CD14-positive monocyte (primary cell): Measurements from ENCODE around the gene SLC6A7. TPM values are rescaled to one million over a fixed set of nuclear protein-coding genes. Genes with fewer than 3 reads are reported as not detected.

Experiments
- DNase-seq, 3 donors: peaks; one replicate each; pipeline ENCODE4 v3.0.0-alpha.2; 2011 to 2022
- H2AFZ ChIP-seq: 2 replicates; pipeline ENCODE4 v1.6.0; 2012; ENCODE audit warnings: mild to moderate bottlenecking, low read depth, low read length, inconsistent platforms; ENCODE audit not compliant: insufficient read depth, poor library complexity, severe bottlenecking
- H3K27ac ChIP-seq, 2 donors: 1 replicate in 1 of 2; 2 replicates in 1 of 2; pipeline ENCODE4 v1.5.1; 2012 to 2013; ENCODE audit warnings: low read length in 2 of 2, control low read depth in 1 of 2, inconsistent platforms in 1 of 2, low read depth in 1 of 2, mild to moderate bottlenecking in 1 of 2
- H3K27me3 ChIP-seq, 2 donors: one replicate each; pipeline versions ENCODE4 v1.6.0 to v1.6.1; 2011 to 2013; ENCODE audit warnings: low read length in 2 of 2; ENCODE audit not compliant: control insufficient read depth in 2 of 2, insufficient read depth in 2 of 2
- H3K36me3 ChIP-seq, 2 donors: replicated peaks in 1 of 2; 1 replicate in 1 of 2; 2 replicates in 1 of 2; pipeline versions ENCODE4 v1.5.1 to v1.6.1; 2012 to 2013; ENCODE audit warnings: low read length in 2 of 2, control low read depth in 1 of 2, inconsistent platforms in 1 of 2, mild to moderate bottlenecking in 1 of 2; ENCODE audit not compliant: insufficient read depth in 2 of 2, control insufficient read depth in 1 of 2
- H3K4me1 ChIP-seq, 2 donors: 1 replicate in 1 of 2; 2 replicates in 1 of 2; pipeline versions ENCODE4 v1.5.1 to v1.6.1; 2012 to 2013; ENCODE audit warnings: low read length in 2 of 2, control low read depth in 1 of 2, inconsistent platforms in 1 of 2, mild to moderate bottlenecking in 1 of 2, moderate library complexity in 1 of 2; ENCODE audit not compliant: insufficient read depth in 2 of 2, control insufficient read depth in 1 of 2
- H3K4me2 ChIP-seq: replicated peaks from 2 replicates; pipeline ENCODE3; 2012; ENCODE audit warnings: low read length, moderate library complexity, mild to moderate bottlenecking; ENCODE audit not compliant: poor library complexity, severe bottlenecking; ENCODE audit errors: extremely low read depth
- H3K4me3 ChIP-seq, 3 experiments: fragments of 200-600 bp in 1 of 3; sonication (generic) in 1 of 3; replicated peaks in 1 of 3; 1 replicate in 2 of 3; 2 replicates in 1 of 3; pipeline ENCODE4 v1.5.1; 2011 to 2013; ENCODE audit warnings: low read length in 3 of 3, mild to moderate bottlenecking in 3 of 3, control low read depth in 2 of 3, low read depth in 2 of 3, inconsistent platforms in 1 of 3, moderate library complexity in 1 of 3
- H3K79me2 ChIP-seq: 2 replicates; pipeline ENCODE4 v1.6.0; 2012; ENCODE audit warnings: mild to moderate bottlenecking, control low read depth, inconsistent platforms, low read length, moderate library complexity; ENCODE audit not compliant: insufficient read depth
- H3K9ac ChIP-seq: 2 replicates; pipeline ENCODE4 v1.6.0; 2017; ENCODE audit warnings: low read length, mild to moderate bottlenecking; ENCODE audit not compliant: insufficient read depth, poor library complexity, severe bottlenecking
- H3K9me3 ChIP-seq, 2 donors: replicated peaks in 1 of 2; 1 replicate in 1 of 2; 2 replicates in 1 of 2; pipeline versions ENCODE4 v1.5.1 to v1.6.1; 2012 to 2013; ENCODE audit warnings: low read length in 2 of 2, control low read depth in 1 of 2; ENCODE audit not compliant: control insufficient read depth in 1 of 2, insufficient read depth in 1 of 2
- H4K20me1 ChIP-seq: 2 replicates; pipeline ENCODE4 v1.6.0; 2012; ENCODE audit warnings: mild to moderate bottlenecking, low read length, control low read depth, moderate library complexity; ENCODE audit not compliant: insufficient read depth
- H3K27ac Mint-ChIP-seq, 7 donors: one replicate each; pipeline ENCODE4 v1.8.0; 2020; ENCODE audit warnings: mild to moderate bottlenecking in 7 of 7, mixed read lengths in 7 of 7, moderate library complexity in 6 of 7, inconsistent platforms in 2 of 7
- H3K27me3 Mint-ChIP-seq, 3 donors: one replicate each; pipeline ENCODE4 v1.8.0; 2021 to 2022; ENCODE audit warnings: low read depth in 3 of 3, mild to moderate bottlenecking in 3 of 3, mixed read lengths in 3 of 3, moderate library complexity in 3 of 3, inconsistent platforms in 1 of 3
- H3K36me3 Mint-ChIP-seq, 2 donors: one replicate each; pipeline ENCODE4 v1.8.0; 2020; ENCODE audit warnings: mixed read lengths in 2 of 2, inconsistent platforms in 1 of 2, mild to moderate bottlenecking in 1 of 2
- H3K4me1 Mint-ChIP-seq: one replicate; pipeline ENCODE4 v1.8.0; 2020; ENCODE audit warnings: mild to moderate bottlenecking, mixed read lengths
- H3K4me3 Mint-ChIP-seq, 2 donors: one replicate each; pipeline ENCODE4 v1.8.0; 2020; ENCODE audit warnings: mild to moderate bottlenecking in 2 of 2, mixed read lengths in 2 of 2, moderate library complexity in 1 of 2
- H3K9me3 Mint-ChIP-seq, 7 donors: one replicate each; pipeline ENCODE4 v1.8.0; 2020 to 2022; ENCODE audit warnings: mixed read lengths in 7 of 7, mild to moderate bottlenecking in 6 of 7, moderate library complexity in 6 of 7, inconsistent platforms in 2 of 7
- CTCF ChIP-seq: fragments of 200-600 bp; IDR thresholded peaks from one replicate; pipeline ENCODE4 v1.8.0; 2022; ENCODE audit warnings: antibody characterized with exemption, mild to moderate bottlenecking
- WGBS: methylation state at CpG from one replicate; pipeline ENCODE4 v1.1.5; 2013; ENCODE audit warnings: missing lambda C conversion rate; ENCODE audit not compliant: insufficient coverage; 5-methylcytosine and 5-hydroxymethylcytosine counted together
- intact Hi-C, 2 donors: fragments of 100-400 bp; cut with micrococcal nuclease; formaldehyde crosslinking; loops; one replicate each; pipeline versions ENCODE4 v1.15.0 to v1.15.1; 2023
- polyA plus RNA-seq, 3 donors: library from polyadenylated mRNA; depleted of rRNA in 1 of 3; unstranded in 2 of 3; stranded (reverse) in 1 of 3; fragments of 300-500 nt in 2 of 3; fragments of >200 nt in 1 of 3; fragmentation: Illumina TruSeq in 2 of 3; gene quantifications; 1 replicate in 2 of 3; 2 replicates in 1 of 3; pipeline ENCODE4 v1.2.3, GENCODE V29; 2012 to 2021

SLC6A7 gene
- polyA plus RNA-seq, 3 donors, result 0.07 TPM; not detected in 2

GRCh38 chr5:150223474-150223873, 33.6 kb downstream of the SLC6A7 start:
- no peak overlapping the region for H3K27ac ChIP-seq
- H3K4me1 ChIP-seq, result no peaks in the 10 kb centered on the region
- no peaks in the 10 kb centered on the region for H3K36me3 ChIP-seq
- Mint-ChIP-seq H3K4me3 (no peak overlapping the region), H3K4me1 (peaks cover 8% of the 10 kb centered on the region), H3K9me3 (peaks cover 0 to 2% (median 0%) of the 10 kb centered on the region in 7 donors), H3K27ac (no peak overlapping the region), H3K36me3 (no peaks in the 10 kb centered on the region), H3K27me3 (peaks cover 2 to 10% (median 7%) of the 10 kb centered on the region in 3 donors)
- H3K4me2 ChIP-seq, result no peak overlapping the region
- intact Hi-C loops, result no loop called here
- no peaks in the 10 kb centered on the region for H3K9me3 ChIP-seq
- no peaks in the 10 kb centered on the region for H3K27me3 ChIP-seq
- H3K4me3 ChIP-seq, result no peak overlapping the region
- no peak for TF ChIP-seq CTCF
- H3K9ac ChIP-seq, result no peak overlapping the region
- no peaks in the 10 kb centered on the region for H3K79me2 ChIP-seq
- no peak overlapping the region for H2AFZ ChIP-seq
- H4K20me1 ChIP-seq, result no peaks in the 10 kb centered on the region
- WGBS, result 100% methylated on average over 2 of the region's 7 CpGs
- no peak for DNase-seq

- Mint-ChIP-seq H3K36me3 (no peaks in the 10 kb centered on the region), H3K9me3 (peaks cover 0 to 2% (median 0%) of the 10 kb centered on the region in 7 donors), H3K4me3 (no peak overlapping the region), H3K4me1 (peaks cover 8% of the 10 kb centered on the region), H3K27ac (no peak overlapping the region), H3K27me3 (peaks cover 0 to 10% (median 7%) of the 10 kb centered on the region in 3 donors)
- Histone ChIP-seq H3K4me2 (no peak overlapping the region), H3K4me1 (no peaks in the 10 kb centered on the region), H3K36me3 (no peaks in the 10 kb centered on the region), H3K4me3 (no peak overlapping the region), H3K27me3 (no peaks in the 10 kb centered on the region), H3K9ac (no peak overlapping the region), H4K20me1 (no peaks in the 10 kb centered on the region), H3K9me3 (no peaks in the 10 kb centered on the region), H3K27ac (no peak overlapping the region), H3K79me2 (no peaks in the 10 kb centered on the region), H2AFZ (no peak overlapping the region)
- intact Hi-C loops, result no loop called here
- WGBS, result 100% methylated on average over 5 of the region's 8 CpGs
- no peak for TF ChIP-seq CTCF
- no peak for DNase-seq
Measured at GRCh38 chr5:150224483-150225027, 34.7 kb downstream of the SLC6A7 start.
